HFF-Myc (cell line): Measurements from ENCODE around the gene TTC28.

Experiments
- DNase-seq: peaks from one replicate; pipeline ENCODE4 v3.0.0-alpha.2; 2011; ENCODE audit warnings: low read depth; ENCODE audit errors: extremely low read depth
- H3K4me3 ChIP-seq: replicated peaks from 2 replicates; pipeline ENCODE4 v1.5.1; 2011; ENCODE audit warnings: low read depth, mild to moderate bottlenecking, control low read depth, low read length
- CTCF ChIP-seq: IDR thresholded peaks from 2 replicates; pipeline ENCODE4 v1.5.1; 2012; ENCODE audit warnings: mild to moderate bottlenecking, low read depth, low read length, control low read depth; ENCODE audit errors: missing control alignments

TTC28 gene

GRCh38 chr22:28593299-28593698 lies 86.3 kb downstream of the TTC28 start:
- TF ChIP-seq CTCF, result no peak
- H3K4me3 ChIP-seq, result no peak overlapping the region
- no peak for DNase-seq

GRCh38 chr22:28589102-28589750 lies 90.4 kb downstream of the TTC28 start:
- DNase-seq, result no peak
- no peak overlapping the region for H3K4me3 ChIP-seq
- TF ChIP-seq CTCF, result no peak

GRCh38 chr22:28585324-28585723 lies 94.3 kb downstream of the TTC28 start:
- no peak overlapping the region for H3K4me3 ChIP-seq
- DNase-seq, result no peak
- no peak for TF ChIP-seq CTCF

DNA sequence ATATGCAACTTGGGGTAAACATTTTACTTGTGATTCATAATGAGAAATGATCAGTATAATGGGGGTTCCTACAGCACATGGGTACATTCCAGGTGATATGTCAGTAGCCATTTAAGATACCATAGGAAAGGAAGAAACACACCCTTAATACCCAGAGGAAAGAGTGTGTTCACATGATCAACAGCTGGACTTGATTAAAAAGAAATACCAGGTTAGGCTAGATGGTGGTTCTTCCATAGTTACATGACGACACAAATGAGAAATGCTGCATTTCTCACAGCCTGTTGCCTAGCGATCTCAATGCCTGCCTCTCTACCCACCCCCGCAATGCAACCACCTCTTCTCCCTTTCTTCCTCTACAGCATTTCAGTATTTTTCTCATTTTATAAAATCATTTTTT lies 96.8 kb downstream of the TTC28 start:
- no peak for TF ChIP-seq CTCF
- no peak overlapping the region for H3K4me3 ChIP-seq
- peak; percentile 89 for DNase-seq

DNA sequence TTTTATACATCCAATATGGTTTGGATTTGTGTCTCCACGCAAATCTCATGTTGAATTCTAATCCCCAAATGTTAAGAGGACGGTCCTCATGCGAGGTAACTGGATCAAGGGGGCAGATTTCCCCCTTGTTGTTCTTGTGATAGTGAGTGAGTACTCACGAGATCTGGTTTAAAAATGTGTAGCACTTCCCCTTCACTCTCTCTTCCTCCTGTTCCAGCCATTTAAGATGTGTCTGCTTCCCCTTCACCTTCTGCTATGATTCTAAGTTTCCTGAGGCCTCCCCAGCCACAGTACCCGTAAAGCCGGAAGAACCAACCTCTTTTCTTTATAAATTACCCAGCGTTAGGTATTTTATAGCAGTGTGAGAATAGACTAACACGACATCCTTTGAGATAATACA lies 98.6 kb downstream of the TTC28 start:
- no peak overlapping the region for H3K4me3 ChIP-seq
- TF ChIP-seq CTCF, result no peak
- no peak for DNase-seq

DNA sequence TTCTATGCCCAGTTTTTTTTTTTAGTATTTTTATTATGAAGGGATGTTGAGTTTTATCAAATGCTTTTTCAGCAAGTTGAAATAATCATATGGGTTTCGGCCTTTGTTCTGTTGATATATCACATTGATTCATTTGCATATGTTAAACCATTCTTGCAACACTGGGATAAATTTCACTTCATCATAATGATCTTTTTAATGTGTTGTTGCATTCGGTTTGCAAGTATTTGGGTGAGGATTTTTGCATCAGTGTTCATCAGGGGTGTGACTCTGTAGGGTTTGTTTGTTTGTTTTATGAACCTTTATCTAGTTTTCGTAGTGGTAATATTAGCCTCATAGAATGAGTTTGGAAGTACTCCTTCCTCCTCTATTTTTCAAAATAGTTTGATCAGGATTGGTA lies 103.5 kb downstream of the TTC28 start:
- H3K4me3 ChIP-seq, result no peak overlapping the region
- TF ChIP-seq CTCF, result no peak

GRCh38 chr22:28574159-28574788 lies 105.4 kb downstream of the TTC28 start:
- no peak overlapping the region for H3K4me3 ChIP-seq
- no peak for DNase-seq
- no peak for TF ChIP-seq CTCF

More for the DNA sequence above, 103.5 kb downstream of the TTC28 start:
- DNase-seq, result no peak
